H1 (cell line): ENCODE results near the gene GMEB2. TPM values are rescaled to one million over a fixed set of nuclear protein-coding genes. Genes with fewer than 3 reads are reported as not detected.

ENCODE experiments used
- CHD7 ChIP-seq: fragments of 300-600 bp; sonication (generic); IDR thresholded peaks from 2 replicates; pipeline ENCODE4 v1.7.1; 2012; ENCODE audit warnings: low read length, moderate library complexity, mild to moderate bottlenecking, inconsistent platforms; ENCODE audit not compliant: insufficient replicate concordance
- CREB1 ChIP-seq: IDR thresholded peaks from 2 replicates; pipeline ENCODE4 v1.6.1; 2012; ENCODE audit warnings: inconsistent platforms
- E2F6 ChIP-seq: IDR thresholded peaks from 2 replicates; pipeline ENCODE4 v1.6.1; 2012; ENCODE audit warnings: inconsistent platforms
- EP300 ChIP-seq, 2 experiments: IDR thresholded peaks; 1 replicate in 1 of 2; 2 replicates in 1 of 2; pipeline ENCODE4 v1.6.1; 2011 to 2012; ENCODE audit warnings: low read depth in 2 of 2, low read length in 2 of 2, mild to moderate bottlenecking in 2 of 2, borderline replicate concordance in 1 of 2, inconsistent platforms in 1 of 2, moderate library complexity in 1 of 2
- POLR2A ChIP-seq, 2 experiments: IDR thresholded peaks; 1 replicate in 1 of 2; 2 replicates in 1 of 2; pipeline ENCODE4 v1.6.1; 2011; ENCODE audit warnings: low read depth in 2 of 2, low read length in 2 of 2, mild to moderate bottlenecking in 2 of 2; ENCODE audit errors: control extremely low read depth in 1 of 2
- RNF2 ChIP-seq: fragments of 200-900, 300-1000 bp; sonication (generic); IDR thresholded peaks from 2 replicates; pipeline ENCODE4 v1.7.1; 2016; ENCODE audit warnings: borderline replicate concordance, low read depth, mild to moderate bottlenecking, antibody characterized with exemption, low read length; ENCODE audit not compliant: poor library complexity, severe bottlenecking; ENCODE audit errors: missing control alignments
- TAF1 ChIP-seq: IDR thresholded peaks from 2 replicates; pipeline ENCODE4 v1.6.1; 2011; ENCODE audit warnings: mild to moderate bottlenecking, low read depth, low read length
- TCF12 ChIP-seq: IDR thresholded peaks from 2 replicates; pipeline ENCODE4 v1.6.1; 2011; ENCODE audit warnings: low read depth, mild to moderate bottlenecking, low read length
- YY1 ChIP-seq: IDR thresholded peaks from 2 replicates; pipeline ENCODE4 v1.6.1; 2011; ENCODE audit warnings: low read depth, mild to moderate bottlenecking, low read length
- polyA plus RNA-seq, 7 experiments: library from polyadenylated mRNA; depleted of rRNA in 3 of 7; stranded (reverse) in 5 of 7; unstranded in 2 of 7; fragments of >200 nt in 5 of 7; fragments of 200-250 nt in 2 of 7; gene quantifications; 1 replicate in 5 of 7; 2 replicates in 1 of 7; 4 replicates in 1 of 7; pipeline versions ENCODE4 v1.2.1 to v1.2.3, GENCODE V29; 2011 to 2013; ENCODE audit warnings: missing spikeins in 2 of 7, mixed read lengths in 2 of 7
- total RNA-seq: library from RNA; stranded (reverse); fragmentation: NEBNext Ultra II Directional; extraction: Animal tissue kit (Norgen Biotek cat#: 25700); gene quantifications from 2 replicates; pipeline ENCODE4 v1.2.1, GENCODE V29; 2021

GMEB2 gene
- total and polyA plus RNA-seq, 2 of the 8 experiments (the other 6 are each of a cell fraction or from before 2014, with no cell fraction given) = 12.9 to 14.2 TPM

GRCh38 chr20:63657937-63658748, 31.2 kb upstream of the GMEB2 start, which contains the start of gene RTEL1 (continued):
- TF ChIP-seq CHD7 (no peak), E2F6 (no peak; the same call in 1 of the 2 replicates), EP300 (IDR thresholded peaks at IDR 0.05; ENCODE audit: borderline replicate concordance in 1 of 2, low read depth in 2 of 2, low read length in 2 of 2) (no peak), RNF2 (no peak), POLR2A (IDR thresholded peaks at IDR 0.05; ENCODE audit: control extremely low read depth in 1 of 2, low read depth in 2 of 2, low read length in 2 of 2) (peak in 1 of 2 experiments; percentile 47; a peak in 2 of 3 replicates), TCF12 (no peak), TAF1 (peak; percentile 85), CREB1 (peak; percentile 66), YY1 (peak; percentile 52; the same call in 1 of the 2 replicates)
